PC-9 (cell line): ENCODE measurements around the gene MTMR4.

ENCODE experiments used
- CTCF ChIP-seq: fragments of 200-600 bp; sonication (generic); conservative IDR thresholded peaks from 2 replicates; pipeline ENCODE4 v1.6.1; 2017; ENCODE audit warnings: mixed run types, antibody characterized with exemption, mild to moderate bottlenecking, moderate library complexity
- EZH2 ChIP-seq: fragments of 200-600 bp; sonication (generic); IDR thresholded peaks from 2 replicates; pipeline ENCODE4 v1.8.0; 2017; ENCODE audit warnings: antibody characterized with exemption, low read depth

GRCh38 chr17:58527306-58527705, 12.9 kb upstream of the MTMR4 start:
- no peak for TF ChIP-seq EZH2
- no peak; the same call in 1 of the 2 replicates for TF ChIP-seq CTCF
